ENCODE measurements around the gene LDB3. TPM values are rescaled to one million over a fixed set of nuclear protein-coding genes. Genes with fewer than 3 reads are reported as not detected.

LDB3 gene
- total and polyA plus RNA-seq, 2 donors: 7.1 to 8.2 TPM

DNA sequence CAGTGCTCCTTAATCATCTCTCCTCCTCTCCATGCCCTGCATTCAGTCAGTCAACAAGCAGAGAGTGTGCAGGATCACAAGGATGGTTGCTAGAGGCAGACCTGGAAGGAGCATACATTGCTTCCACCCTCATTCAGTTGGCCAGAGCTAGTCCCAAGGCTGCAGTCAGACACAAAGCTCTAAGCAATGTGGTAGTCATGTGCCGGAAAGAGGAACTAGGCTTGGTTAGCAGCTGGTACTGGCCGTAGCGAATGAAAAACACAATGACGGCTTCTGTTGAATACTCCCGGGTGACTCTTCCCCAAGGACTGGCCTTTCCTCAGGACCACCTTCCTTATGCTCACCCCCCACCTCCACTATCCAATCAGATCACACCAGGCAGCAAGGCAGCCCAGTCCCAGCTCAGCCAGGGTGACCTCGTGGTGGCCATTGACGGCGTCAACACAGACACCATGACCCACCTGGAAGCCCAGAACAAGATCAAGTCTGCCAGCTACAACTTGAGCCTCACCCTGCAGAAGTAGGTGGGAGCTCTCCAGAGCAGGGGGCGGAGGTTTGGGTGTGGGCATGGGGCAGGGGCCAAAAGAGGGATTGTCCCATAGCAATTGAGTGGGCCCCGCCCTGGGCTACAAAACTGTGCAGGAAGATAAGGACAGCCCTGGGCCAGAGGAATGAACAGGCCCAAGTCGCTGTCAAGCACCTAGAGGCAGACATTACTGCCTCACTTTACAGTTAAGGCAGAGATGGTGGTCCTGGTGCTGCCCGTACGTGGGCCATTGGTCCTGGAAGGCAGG is 10.9 kb downstream of the LDB3 start:
- no peak for DNase-seq (ENCODE audit: extremely low spot score)
- H3K27ac ChIP-seq (ENCODE audit: low read depth): no peak overlapping the region
- no peaks in the 10 kb centered on the region for H3K36me3 ChIP-seq (ENCODE audit: insufficient read depth)
- H3K4me1 ChIP-seq (ENCODE audit: insufficient read depth): no peaks in the 10 kb centered on the region
- WGBS: 90% methylated on average over 13 of the region's 13 CpGs
- H3K4me3 ChIP-seq (ENCODE audit: low read depth, low read length): no peak overlapping the region

DNA sequence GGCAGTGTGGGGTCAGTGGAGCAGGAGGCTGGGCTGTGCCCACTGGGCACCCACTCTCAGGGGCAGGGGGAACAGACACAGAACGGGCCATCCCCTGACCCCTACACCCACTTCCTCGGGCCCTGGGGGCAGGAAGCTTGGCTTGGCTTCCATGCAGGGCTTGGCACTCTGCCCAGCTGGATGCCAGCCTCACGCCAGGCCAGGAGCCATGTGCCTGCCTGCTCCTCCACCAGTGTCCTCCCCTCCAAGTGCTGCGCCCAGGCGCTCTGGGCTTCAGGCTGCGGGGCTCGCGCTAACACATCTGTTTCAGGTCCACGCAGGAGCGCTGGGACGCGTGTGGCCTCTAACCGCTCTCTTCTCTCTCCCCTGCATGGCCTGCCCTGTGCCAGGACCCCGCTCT is 12.7 kb downstream of the LDB3 start:
- Histone ChIP-seq H3K4me1 (ENCODE audit: insufficient read depth) (no peaks in the 10 kb centered on the region), H3K27ac (ENCODE audit: low read depth) (no peak overlapping the region), H3K36me3 (ENCODE audit: insufficient read depth) (no peaks in the 10 kb centered on the region), H3K4me3 (ENCODE audit: low read depth, low read length) (no peak overlapping the region)
- 74% methylated on average over 14 of the region's 14 CpGs for WGBS
- DNase-seq (ENCODE audit: extremely low spot score): no peak

DNA sequence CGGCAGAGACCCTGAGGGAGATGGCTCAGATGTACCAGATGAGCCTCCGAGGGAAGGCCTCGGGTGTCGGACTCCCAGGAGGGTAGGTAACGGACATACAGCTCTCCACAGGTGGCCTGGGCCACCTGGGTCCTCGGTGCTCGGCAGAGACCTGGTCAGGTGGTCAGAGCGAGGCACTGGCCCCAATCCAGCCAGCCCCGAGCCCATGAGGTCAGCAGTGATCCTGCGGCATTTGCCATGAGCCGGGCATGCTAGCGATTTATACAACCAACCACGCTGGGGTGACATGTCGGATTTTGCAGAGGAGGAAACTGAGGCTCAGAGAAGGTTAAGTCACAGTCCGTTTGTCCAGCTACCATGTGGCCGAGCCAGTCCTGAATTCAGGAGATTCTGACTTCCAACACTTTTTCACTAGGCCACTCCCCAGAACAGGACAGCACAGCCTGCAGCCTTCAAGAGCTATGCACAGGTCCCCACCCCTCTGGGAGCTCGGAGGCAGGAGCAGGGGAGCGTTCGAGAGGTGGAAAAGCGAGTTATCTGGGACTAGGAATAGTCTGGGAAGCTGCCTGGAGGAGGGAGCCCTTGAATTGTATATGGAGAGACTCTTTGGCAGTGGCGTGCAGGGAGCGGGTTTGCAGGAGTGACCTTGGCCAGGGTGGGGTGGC is 13.5 kb downstream of the LDB3 start:
- Histone ChIP-seq H3K4me3 (ENCODE audit: low read depth, low read length) (no peak overlapping the region), H3K4me1 (ENCODE audit: insufficient read depth) (no peaks in the 10 kb centered on the region), H3K36me3 (ENCODE audit: insufficient read depth) (no peaks in the 10 kb centered on the region), H3K27ac (ENCODE audit: low read depth) (no peak overlapping the region)
- WGBS: 88% methylated on average over 22 of the region's 22 CpGs
- DNase-seq (ENCODE audit: extremely low spot score): no peak

DNA sequence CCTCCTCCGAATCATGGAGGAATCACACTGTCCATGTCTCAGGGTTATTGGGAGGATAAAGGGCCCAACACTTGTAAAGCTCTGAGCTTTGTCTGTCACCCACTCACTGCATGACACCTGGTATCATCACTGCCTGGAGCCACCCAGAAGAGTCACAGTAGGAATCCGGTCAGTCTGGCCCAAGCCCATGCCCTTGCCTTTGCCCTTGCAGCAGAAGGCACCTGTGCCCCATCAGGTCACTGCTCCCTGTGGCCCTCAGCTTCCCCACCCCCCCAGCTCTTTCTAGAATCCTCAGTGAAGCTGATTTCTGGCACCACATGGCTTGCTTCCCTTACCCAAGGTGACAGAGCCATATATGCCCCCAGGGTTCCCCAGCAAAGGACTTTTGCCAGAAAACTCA is 14.4 kb downstream of the LDB3 start:
- H3K27ac ChIP-seq (ENCODE audit: low read depth): no peak overlapping the region
- WGBS: 86% methylated on average over 2 of the region's 2 CpGs
- no peaks in the 10 kb centered on the region for H3K36me3 ChIP-seq (ENCODE audit: insufficient read depth)
- H3K4me3 ChIP-seq (ENCODE audit: low read depth, low read length): no peak overlapping the region
- DNase-seq (ENCODE audit: extremely low spot score): no peak
- H3K4me1 ChIP-seq (ENCODE audit: insufficient read depth): no peaks in the 10 kb centered on the region

DNA sequence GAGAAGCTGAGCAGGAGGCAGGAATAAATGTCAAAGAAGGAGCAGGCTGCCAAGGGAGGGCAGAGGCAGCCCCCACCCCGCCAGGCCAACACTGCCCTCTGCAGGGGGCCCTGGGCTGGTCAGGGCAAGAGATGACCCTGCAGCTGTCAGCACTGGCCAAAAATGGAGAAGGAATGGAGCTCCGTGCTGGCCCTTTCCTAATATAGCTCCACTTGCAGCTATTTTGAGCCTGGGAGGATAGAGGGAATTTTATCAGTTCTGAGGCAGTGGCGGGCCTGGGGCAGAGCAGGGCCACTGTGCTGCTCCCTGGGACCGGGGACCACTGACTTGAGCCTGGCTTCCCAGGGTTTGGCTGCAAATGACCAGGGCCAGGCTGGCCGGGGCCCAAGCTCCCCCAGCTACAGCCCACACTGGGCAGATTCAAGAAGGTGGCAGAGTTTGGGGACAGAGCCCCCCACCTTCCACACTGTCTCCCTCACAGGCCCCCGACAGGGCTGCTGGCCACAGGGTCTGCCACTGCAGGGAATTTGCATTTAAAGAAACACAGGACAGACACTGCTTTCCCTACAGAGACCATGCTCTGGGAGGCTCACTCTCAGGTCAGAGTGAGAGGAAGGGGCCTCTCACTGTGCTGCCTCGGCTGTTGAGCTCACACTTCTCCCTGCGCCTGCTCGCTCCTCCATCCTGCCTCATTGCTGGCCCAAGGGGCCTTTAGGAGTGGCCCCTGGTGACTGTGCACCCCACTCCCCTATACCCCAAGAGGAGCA is 16.2 kb downstream of the LDB3 start:
- H3K4me1 ChIP-seq (ENCODE audit: insufficient read depth): no peaks in the 10 kb centered on the region
- WGBS: 38% methylated on average over 9 of the region's 9 CpGs
- no peak overlapping the region for H3K4me3 ChIP-seq (ENCODE audit: low read depth, low read length)
- no peak for DNase-seq (ENCODE audit: extremely low spot score)
- no peak overlapping the region for H3K27ac ChIP-seq (ENCODE audit: low read depth)
- no peaks in the 10 kb centered on the region for H3K36me3 ChIP-seq (ENCODE audit: insufficient read depth)

DNA sequence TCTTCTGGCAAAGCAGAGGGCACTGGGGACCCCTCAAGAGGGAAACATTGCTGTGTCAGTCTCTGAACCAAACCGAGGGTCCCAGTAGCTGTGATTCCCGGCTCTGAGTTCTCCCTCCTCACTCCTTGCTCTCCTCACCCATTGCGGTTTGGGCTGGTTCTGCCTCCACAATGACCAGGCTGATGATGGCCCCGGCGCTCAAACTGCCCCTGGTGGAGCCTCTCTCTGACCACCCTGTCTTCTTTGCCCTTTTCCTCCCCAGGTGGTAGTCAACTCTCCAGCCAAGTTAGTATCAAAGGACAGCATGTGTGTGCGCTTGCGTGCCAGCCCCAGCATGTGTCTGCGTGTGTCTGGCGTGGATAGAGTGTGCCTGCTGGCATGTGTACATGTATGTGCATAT is 17.1 kb downstream of the LDB3 start:
- Histone ChIP-seq H3K4me1 (ENCODE audit: insufficient read depth) (no peaks in the 10 kb centered on the region), H3K4me3 (ENCODE audit: low read depth, low read length) (no peak overlapping the region), H3K36me3 (ENCODE audit: insufficient read depth) (no peaks in the 10 kb centered on the region), H3K27ac (ENCODE audit: low read depth) (no peak overlapping the region)
- WGBS: 84% methylated on average over 9 of the region's 9 CpGs
- DNase-seq (ENCODE audit: extremely low spot score): no peak

DNA sequence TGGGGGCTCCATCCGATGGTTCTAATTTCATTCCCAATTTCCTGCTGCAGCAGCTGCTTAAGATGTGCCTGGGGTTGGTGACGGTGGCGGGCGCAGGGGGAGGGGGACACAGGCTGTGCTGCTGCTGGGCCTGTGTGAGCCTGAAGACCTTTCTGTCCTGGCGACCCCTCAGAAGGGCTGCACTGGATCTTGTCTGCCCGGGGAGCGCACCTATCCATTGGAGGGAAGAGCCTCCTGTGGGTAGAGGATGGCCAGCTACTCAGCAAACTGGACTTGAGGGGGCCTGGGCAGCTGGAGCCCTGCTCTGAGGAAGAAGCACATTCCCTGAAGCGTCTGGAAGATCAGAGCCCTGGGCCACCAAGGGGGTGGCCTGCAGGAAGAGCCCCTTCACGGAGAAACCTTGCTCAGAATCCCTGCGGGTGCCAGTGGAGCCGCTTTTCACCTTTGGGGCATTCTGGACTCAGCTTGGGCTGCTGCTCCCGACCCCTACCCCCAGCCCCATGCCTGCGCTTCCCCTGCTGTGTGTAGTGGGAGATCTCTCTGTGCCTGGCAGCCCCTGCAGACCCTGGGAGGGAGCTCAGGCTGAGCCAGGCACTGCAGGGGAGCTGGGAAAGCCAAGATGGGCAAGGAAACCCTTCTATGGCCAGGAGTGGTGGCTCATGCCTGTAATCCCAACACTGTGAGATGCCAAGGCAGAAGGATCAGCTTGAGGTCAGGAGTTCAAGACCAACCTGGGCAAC is 17.8 kb downstream of the LDB3 start:
- no peak for DNase-seq (ENCODE audit: extremely low spot score)
- H3K27ac ChIP-seq (ENCODE audit: low read depth): no peak overlapping the region
- no peak overlapping the region for H3K4me3 ChIP-seq (ENCODE audit: low read depth, low read length)
- H3K36me3 ChIP-seq (ENCODE audit: insufficient read depth): no peaks in the 10 kb centered on the region
- H3K4me1 ChIP-seq (ENCODE audit: insufficient read depth): no peaks in the 10 kb centered on the region
- WGBS: 87% methylated on average over 13 of the region's 13 CpGs

DNA sequence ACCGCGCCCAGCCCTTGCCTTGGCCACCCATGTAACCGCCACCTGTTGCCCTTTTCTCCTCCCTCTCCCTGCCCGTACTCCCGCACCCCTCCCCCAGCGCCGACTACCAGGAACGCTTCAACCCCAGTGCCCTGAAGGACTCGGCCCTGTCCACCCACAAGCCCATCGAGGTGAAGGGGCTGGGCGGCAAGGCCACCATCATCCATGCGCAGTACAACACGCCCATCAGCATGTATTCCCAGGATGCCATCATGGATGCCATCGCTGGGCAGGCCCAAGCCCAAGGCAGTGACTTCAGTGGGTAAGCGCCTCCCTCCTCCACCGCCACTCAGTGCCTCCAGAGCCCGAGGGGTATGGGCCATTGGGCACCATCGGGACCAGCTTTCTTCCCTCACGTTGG is 18.7 kb downstream of the LDB3 start:
- H3K4me3 ChIP-seq (ENCODE audit: low read depth, low read length): no peak overlapping the region
- WGBS: 93% methylated on average over 19 of the region's 19 CpGs
- no peak for DNase-seq (ENCODE audit: extremely low spot score)
- H3K27ac ChIP-seq (ENCODE audit: low read depth): no peak overlapping the region
- no peaks in the 10 kb centered on the region for H3K36me3 ChIP-seq (ENCODE audit: insufficient read depth)
- H3K4me1 ChIP-seq (ENCODE audit: insufficient read depth): no peaks in the 10 kb centered on the region

DNA sequence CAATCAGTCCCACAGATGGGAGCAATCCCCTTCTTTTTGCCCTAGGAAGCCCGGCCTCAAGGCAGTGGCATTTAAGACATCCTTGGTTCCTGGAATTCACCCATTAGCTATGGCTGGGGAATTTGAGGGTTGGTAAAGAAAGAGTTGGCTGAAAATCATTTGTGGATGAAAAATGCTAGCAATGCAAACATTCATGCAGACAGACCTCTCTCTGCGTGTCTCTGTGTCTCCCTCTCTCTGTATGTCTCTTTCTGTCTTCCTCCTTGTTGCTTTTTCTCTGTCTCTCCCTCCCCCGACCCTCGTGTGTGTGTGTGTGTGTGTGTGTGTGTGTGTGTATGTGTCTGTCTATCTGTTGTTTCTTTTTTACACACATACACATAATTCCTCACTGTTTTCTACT is 19.4 kb downstream of the LDB3 start:
- WGBS: 19% methylated on average over 4 of the region's 4 CpGs
- DNase-seq (ENCODE audit: extremely low spot score): no peak
- Histone ChIP-seq H3K4me3 (ENCODE audit: low read depth, low read length) (no peak overlapping the region), H3K4me1 (ENCODE audit: insufficient read depth) (no peaks in the 10 kb centered on the region), H3K36me3 (ENCODE audit: insufficient read depth) (no peaks in the 10 kb centered on the region), H3K27ac (ENCODE audit: low read depth) (no peak overlapping the region)

DNA sequence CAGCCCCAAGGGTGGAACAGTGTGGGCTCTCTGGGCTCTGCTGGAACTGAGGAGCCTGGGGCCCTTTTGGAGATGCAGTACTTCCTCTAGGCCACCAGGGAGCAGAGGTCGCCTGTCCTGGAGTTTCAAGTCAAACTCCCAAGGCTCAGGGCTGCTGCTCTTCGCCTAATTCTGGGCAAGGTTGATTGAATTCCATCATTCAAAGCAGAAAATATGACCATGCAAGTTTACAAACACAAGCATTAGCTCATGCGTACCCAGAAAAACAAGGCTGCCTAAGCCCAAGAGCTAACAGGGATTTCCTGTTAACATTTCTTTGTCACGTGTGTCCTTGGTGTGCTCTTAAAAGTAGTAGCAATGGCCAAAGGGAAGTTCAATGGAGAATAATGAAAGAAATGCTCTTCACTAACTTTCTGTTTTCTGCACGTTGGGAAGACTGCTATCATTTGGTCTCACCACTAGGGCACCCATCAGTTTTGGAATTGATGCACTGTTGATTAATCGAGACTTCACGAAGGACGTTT is 20.1 kb downstream of the LDB3 start:
- Histone ChIP-seq H3K27ac (ENCODE audit: low read depth) (no peak overlapping the region), H3K4me3 (ENCODE audit: low read depth, low read length) (no peak overlapping the region), H3K4me1 (ENCODE audit: insufficient read depth) (no peaks in the 10 kb centered on the region), H3K36me3 (ENCODE audit: insufficient read depth) (no peaks in the 10 kb centered on the region)
- DNase-seq (ENCODE audit: extremely low spot score): no peak
- WGBS: 39% methylated on average over 8 of the region's 8 CpGs

DNA sequence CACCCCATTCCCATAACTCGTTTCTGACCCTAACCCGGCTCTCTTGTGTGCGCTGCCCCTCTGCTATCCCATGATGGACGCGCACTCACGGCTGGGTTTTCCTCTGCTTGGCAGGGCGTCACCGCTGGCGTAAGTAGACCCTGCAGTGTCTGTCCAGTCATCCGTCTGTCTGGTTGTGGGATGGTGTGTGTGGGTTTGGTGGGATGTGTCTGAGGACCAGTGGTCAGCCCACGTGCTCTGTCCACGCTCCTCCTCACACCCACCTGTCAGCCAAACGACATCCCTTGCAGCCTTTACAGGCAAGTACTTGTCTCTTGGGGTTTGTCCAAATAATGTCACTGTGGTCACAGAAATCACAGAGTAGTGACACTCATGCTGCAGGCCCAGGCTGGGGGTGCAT is 20.8 kb downstream of the LDB3 start:
- 92% methylated on average over 13 of the region's 13 CpGs for WGBS
- Histone ChIP-seq H3K4me1 (ENCODE audit: insufficient read depth) (no peaks in the 10 kb centered on the region), H3K36me3 (ENCODE audit: insufficient read depth) (no peaks in the 10 kb centered on the region), H3K27ac (ENCODE audit: low read depth) (no peak overlapping the region), H3K4me3 (ENCODE audit: low read depth, low read length) (no peak overlapping the region)
- no peak for DNase-seq (ENCODE audit: extremely low spot score)

DNA sequence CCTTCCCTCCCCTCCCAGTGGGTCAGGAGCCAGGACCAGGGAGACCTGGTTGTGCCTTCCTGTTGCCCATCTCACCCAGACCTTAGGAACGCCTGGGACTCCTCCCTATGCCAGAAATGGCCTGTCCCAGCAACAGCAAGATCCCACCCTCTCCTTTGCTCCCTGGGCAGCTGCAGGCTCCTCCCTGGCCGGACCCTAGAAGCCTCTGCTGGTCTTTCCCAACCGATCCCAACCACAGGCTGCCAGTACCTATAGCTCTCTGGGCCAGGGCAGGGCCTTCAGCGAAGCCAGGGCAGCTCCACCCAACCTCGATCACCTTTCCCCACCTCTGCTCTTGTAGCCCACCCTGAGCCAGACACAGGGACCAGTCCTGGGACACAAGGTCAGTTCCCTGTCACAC is 21.9 kb downstream of the LDB3 start:
- H3K27ac ChIP-seq (ENCODE audit: low read depth): no peak overlapping the region
- no peaks in the 10 kb centered on the region for H3K4me1 ChIP-seq (ENCODE audit: insufficient read depth)
- no peak overlapping the region for H3K4me3 ChIP-seq (ENCODE audit: low read depth, low read length)
- no peaks in the 10 kb centered on the region for H3K36me3 ChIP-seq (ENCODE audit: insufficient read depth)
- WGBS: 94% methylated on average over 5 of the region's 5 CpGs
- DNase-seq (ENCODE audit: extremely low spot score): no peak

DNA sequence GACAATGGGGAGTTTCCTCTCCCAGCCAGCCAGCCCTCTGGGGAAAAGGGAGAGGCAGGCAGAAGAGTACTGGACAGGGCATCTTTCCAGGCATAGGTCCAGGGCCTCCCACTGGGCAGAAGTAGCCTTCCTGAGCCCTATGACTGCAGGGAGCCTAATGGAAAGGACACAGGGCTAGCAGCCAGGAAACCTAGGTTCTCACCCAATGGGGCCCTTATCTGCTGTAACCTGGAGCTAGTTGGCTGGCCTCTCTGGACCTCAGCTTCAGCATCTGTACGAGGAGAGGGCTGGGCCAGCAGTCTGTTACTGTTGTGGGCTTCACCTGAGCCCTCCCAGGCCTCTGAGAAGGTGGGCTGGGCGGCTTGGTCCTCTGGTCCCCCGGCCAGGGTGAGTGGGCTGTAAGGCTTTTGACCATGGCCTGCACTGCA is 22.4 kb downstream of the LDB3 start:
- no peaks in the 10 kb centered on the region for H3K36me3 ChIP-seq (ENCODE audit: insufficient read depth)
- 77% methylated on average over 3 of the region's 3 CpGs for WGBS
- no peak for DNase-seq (ENCODE audit: extremely low spot score)
- no peak overlapping the region for H3K27ac ChIP-seq (ENCODE audit: low read depth)
- no peak overlapping the region for H3K4me3 ChIP-seq (ENCODE audit: low read depth, low read length)
- no peaks in the 10 kb centered on the region for H3K4me1 ChIP-seq (ENCODE audit: insufficient read depth)
